GM18520 (cell line): Measurements from ENCODE around the gene KRTAP24-1.

ENCODE experiments used
- ATAC-seq: cut with Tn5 transposase; IDR thresholded peaks from one replicate; pipeline ENCODE4 v1.9.1; 2021; ENCODE audit not compliant: unreplicated experiment

Gene KRTAP24-1, protein sequence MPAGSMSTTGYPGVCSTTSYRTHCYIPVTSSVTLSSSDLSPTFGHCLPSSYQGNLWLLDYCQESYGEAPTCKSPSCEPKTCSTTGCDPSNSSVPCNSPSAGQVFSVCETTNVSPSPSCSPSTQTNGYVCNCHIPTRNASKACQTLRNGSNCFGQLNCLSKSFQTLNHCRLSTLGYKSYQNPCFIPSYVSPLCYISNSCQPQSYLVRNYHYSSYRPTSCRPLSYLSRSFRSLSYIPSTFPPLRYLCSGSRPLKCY

DNA sequence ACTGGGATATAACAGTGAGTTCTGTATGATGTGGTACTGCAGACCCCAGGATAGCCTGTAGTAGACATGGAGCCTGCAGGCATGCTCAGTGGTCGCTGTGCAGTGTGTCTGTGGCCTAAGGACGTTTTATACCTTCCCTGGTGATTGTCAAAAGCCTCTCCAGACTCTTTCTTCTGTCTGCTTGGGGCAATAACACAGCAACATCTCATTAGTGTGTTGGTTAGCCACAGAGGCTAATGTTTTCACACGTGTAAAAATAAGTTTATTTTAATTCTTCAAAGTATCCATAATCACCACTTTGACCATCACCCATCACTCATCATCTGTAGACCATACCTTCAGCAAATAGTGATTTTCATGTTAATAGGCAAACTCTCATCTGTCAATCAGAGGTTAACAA is at the start of gene KRTAP24-1:
KRTAP24-1 (minus strand) TSS at position 101 of the 400 bp plus-strand sequence; CDS start at position 83, 18 bp downstream.
- ATAC-seq: no peak

DNA sequence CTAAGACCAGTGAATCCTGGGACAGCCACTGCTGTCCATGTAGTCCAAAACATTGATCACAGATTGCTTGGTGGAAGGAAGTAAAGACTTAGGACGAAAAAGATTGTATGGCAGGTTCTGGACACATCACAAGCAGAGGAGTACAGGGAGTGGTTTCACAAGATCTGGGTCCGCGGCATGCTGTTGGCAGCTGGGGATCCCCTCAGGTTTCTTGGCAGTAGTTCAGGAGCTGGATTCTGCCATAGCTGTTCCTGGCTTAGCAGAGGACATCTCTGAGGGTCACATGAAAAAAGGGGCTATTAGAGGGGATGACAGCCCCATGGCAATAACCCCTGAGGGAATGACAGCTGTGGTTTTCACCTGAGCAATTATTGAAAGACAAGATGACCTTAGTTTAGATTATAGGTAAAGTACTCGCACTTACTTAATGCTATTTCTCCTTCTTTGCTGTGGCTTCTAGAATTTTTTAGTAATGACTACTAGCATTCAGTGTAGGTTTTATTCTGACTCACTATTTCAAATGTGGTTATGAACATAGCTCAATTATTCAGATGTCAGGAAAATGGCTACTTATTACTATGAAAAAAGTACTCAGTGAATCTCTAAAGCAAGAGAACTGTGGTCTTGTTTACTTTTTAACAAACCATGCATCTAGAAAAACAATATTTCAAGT is 46.6 kb upstream of the KRTAP24-1 start:
- ATAC-seq: no peak

DNA sequence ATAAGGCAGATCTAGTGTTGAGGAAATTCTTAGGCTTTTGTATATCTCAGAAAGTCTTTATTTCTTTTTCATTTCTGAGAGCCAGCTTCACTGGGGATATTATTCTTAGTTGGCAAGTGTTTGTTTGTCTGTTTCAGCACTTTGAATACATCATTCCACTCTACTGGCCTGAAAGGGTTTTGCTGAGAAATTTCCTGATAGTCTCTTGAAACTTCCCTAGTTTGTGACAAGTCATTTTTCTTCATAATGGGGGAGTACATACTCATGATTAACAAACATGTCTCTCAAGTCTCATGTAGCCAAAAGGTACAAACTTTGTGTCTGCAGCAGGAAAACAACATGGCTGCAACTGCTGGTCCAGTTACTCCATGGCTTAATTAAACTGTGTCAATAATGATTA is 43.6 kb upstream of the KRTAP24-1 start:
- ATAC-seq: no peak

DNA sequence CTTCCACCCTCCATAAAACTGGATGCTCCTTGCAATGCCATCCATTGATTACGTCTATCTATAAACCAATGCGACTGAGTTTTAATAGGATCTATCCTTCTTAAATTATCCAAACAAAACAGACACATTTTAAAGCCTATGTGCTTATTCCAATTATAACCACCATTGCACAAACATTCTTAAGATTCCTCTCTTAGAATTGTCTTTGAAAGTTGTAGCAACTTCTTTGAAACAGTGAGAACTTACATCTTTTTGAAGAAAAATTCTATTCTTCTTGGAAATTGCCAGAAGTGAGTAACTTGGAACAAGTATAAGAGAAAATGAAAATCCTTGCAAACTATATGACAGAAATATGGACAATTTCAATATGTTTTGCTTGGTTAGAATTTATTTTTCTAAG is 37.5 kb upstream of the KRTAP24-1 start, which contains the start of gene KRTAP26-1:
KRTAP26-1 (minus strand) TSS at position 101 of the 400 bp plus-strand sequence. CDS start 280 bp downstream, outside the sequence.
- no peak for ATAC-seq

DNA sequence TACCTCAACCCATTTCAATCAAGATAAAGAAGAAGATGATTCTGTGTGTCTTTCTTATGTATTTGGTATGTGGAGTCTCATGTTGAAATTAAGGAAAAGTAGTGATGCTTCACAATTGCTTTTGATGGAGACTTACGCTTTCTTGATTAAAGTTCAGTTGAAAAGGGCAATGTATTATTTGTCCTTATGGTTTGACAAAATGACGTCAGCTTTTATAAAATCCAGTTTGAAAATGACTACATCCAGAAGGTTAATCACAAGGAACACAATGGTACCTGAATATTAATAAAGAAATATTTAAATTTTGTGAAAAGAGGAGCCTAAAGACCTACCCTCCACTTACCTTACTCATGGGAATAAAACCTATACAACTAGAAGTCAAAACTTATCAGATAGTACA is 33.0 kb upstream of the KRTAP24-1 start:
- no peak for ATAC-seq

DNA sequence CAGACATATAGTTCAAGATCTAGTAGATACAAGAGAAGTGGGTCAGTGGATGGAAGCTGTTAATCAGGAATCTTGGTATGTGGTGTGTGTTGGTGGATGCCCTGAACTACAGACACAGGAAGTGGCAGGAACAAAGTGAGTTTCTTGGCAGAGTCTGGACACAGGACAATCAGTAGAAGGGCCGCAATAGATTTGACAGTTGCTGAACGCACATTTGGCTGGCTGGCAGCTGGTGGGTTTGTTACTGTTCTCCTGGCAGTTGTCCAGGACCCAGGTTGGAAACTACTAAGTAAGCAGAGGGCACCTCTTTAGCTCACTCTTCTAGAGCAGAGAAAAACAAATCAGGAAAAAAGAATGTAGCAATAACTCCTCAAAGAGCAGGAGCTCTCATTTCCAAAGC is 24.1 kb upstream of the KRTAP24-1 start:
- ATAC-seq: no peak

DNA sequence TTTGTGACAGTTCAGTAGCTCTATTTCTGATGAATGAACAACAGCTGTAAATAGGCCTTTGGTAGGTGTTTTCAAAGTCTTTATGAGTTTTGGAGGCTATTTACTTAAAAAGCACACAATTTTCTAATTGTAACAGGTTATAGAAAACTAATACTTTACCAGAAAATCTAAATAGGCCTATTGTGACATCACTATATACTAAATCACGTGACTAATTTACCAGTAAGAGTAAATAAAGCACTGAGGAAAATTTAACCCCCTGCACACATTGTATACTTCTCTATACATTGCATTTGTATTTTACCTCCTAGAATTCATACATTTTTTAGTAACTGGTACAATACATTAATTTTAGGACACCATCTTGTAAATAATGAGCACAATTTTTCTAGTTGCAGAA is 22.4 kb upstream of the KRTAP24-1 start:
- ATAC-seq: no peak

DNA sequence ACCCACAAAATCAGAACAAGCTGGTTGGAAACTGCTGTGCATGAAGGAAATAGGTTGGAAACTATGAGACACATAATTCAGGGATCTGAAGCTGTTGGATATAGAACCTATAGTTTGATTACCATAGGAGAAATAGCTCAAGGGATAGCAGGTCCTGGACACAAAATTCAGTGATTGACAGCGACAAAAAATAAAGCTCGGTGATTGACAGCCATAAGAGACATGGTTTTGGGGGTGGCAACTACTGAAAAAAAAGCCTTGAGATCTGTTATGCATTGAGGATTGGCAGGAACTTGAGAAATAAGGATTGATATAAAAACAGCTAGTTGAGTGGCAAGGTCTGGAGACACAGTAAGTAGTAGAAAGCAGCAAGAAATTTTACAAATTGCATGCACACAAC is 6.5 kb upstream of the KRTAP24-1 start, which contains the start of gene KRTAP25-1:
KRTAP25-1 (minus strand) TSS at position 300 of the 400 bp plus-strand sequence; CDS start at position 276, 24 bp downstream.
- ATAC-seq: no peak

DNA sequence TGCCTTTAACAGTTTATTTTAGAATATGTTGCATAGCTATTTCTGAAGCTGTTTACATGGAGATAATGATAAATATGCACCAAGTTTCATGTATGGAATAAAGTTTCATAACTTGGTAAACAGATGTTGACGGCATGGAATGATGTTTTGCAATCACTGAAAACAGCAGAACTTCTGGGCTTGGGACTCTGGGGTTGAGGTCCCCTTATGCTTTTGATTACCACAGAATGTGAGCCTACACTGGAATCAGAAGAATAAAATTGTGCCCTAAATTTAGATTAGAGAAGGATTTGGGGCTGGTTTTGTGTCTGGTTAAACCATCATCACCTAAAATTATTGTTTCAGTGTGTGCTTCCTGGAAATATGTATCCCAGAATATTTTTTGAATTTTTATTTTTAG is 11.1 kb downstream of the KRTAP24-1 start:
- ATAC-seq: no peak

DNA sequence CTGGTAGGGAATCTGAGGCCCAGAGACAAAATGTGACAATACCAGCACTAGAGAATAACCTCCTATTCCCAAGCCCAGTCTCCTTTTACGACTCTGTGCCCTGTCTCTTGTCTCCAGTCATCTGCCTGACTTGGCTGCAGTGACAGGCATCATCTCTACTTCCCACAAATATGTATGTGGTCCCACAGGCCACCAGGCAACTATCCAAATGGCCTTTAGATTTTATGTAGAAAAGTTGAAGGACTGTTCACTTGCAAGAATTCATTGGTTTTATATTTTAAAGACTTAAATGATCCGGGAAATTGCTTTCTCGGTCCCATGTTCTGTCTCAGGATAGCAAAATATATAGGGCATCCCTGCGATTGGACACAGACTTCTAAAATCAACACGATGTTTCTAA is 11.6 kb downstream of the KRTAP24-1 start:
- ATAC-seq: no peak

DNA sequence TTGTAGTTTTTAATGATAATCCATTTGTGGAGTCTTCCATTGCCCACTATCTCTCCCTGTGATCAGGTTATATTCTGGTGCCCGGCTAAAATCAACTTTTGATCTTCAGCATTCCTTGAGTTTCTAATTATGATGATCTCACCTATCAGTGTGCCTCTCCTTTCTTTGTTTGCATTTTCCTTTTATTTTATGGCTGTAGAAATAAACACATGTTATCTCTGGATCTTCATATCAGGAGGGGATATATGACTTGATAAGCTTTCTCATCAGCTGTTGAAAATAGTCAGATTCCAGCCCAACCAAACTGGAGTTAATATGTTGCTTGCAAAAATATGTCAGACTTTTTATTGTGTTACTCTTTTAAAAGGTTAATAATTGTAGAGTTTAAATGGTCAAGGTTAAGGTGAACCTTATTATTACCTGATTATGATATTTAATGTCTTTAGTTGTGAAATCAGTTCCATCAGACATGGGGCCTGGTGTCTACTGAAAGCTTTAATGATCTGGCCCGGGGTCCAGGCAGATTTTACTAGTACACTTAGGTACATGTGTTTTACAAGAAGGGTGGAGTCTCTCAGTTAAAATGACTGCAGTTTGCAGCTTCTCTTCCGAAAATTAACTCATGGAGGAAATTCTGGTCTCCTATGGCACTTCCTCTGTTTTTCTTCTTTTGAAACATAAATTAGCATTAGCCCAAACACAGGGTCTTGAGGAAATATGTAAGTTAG is 12.8 kb downstream of the KRTAP24-1 start:
- no peak for ATAC-seq

DNA sequence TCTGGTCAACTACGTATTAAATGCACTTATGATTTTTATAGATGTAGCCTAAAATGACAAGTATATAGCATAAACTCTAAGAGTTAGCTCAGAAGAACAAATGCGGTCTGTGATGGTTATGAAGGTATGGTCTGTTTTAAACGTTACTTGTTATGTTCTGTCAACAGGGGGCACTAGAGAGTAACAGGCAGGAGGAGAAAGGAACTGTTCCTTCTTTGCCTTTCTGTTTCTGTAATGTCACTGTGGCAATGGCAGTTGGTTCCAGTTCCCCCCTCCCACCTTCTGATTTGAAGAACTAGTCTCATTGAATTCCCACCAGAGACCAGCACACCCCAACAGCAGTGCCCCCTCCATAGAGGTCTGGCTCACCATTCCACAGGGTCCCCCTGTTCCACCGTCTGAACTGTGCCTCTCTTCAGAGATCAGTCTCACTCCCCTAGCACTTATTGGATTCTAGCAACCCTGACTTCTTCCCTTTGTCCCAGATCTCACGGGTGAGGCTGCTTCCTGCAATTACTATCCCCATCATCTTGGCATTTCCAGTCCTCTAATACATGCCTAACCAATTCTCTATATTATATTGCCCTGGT is 14.0 kb downstream of the KRTAP24-1 start:
- ATAC-seq: no peak

DNA sequence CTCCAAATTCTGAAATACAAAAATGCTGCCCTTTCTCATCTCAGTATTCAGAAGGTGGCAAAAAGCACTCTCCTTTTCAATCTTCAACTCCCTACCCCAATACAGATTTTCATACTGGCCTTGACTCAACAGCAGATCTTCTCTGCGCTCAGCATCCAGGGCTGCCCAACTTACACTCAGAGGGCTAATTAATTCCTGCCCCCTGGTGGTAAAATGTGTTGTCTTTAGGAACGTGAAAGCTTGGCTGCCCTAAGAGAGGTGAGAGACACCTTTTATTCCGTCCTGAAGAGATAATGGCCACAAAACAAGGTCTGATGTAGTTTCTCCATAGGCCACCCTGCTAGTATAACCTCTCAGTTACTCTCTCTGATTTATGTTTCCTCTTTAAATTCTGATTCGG is 25.0 kb downstream of the KRTAP24-1 start:
- ATAC-seq: no peak

DNA sequence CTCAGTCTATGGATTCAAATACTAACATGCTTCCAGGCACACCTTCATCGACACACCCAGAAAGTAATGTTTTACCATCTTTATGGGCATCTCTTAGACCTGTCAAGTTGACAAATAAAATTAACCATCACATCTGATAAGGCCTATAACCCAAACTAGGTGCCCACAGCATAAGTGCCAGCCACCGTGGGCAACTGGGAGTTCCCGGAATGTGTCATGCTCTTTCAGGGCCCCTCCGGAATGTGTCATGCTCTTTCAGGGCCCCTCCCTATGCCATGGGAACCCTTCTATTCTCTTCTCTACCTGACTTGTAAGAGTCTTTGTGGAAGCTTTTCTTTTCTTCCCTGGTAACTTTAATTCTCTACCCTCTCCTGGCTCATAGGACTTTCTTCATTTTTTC is 26.6 kb downstream of the KRTAP24-1 start:
- no peak for ATAC-seq

DNA sequence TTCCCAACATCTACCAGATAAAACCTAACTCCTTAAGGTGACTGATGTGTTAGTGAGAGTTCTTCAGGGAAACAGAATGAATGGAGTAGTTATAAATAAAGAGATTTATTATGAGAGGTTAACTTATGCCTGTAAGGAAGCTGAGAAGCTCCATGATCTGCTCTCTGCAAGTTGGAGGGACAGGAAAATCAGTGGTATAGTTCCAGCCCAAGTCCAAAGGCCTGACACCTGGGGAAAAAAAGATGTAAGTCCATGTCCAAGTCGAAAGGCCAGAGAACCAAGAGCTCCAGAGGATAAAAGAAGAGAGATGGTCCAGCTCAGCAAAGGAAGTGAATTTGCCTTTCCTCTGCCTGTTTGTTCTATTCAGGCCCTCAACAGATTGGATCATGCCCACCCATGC is 27.1 kb downstream of the KRTAP24-1 start:
- no peak for ATAC-seq

DNA sequence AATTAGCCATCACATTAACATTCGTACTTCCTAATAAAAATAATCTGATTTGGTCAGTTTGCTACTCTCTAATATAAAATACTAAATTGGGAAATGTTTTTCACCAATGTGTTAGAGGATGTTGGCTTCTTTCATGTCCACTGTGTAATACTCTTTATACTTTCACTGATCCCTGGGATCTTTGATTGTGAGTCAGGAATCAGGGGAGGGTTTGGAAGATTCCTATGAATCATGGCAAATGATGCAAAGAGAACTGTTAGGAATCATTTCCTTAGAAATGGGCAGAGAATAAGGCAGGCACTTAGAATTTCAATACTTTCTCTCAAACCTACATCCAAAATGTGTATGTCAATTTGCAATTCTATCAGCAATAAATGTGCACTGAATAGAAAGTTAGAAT is 31.0 kb downstream of the KRTAP24-1 start:
- ATAC-seq: no peak

DNA sequence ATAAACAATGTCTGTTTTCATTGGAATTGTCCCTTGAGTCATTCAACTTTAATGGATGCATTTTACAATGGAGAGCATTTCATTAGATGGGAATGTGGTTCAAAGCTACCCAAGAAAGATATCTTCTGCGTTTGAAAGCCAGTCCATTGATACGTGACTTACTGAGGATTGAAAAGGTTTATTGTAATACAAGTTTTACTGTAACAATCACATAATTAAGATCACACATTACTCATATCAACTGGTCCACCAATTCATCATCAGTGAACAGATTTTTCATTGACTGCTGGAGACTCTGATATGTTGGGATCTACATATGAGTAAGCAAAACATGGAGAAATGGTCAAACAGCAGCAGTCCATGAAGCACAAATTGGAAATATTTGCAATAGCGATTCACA is 32.8 kb downstream of the KRTAP24-1 start:
- no peak for ATAC-seq

DNA sequence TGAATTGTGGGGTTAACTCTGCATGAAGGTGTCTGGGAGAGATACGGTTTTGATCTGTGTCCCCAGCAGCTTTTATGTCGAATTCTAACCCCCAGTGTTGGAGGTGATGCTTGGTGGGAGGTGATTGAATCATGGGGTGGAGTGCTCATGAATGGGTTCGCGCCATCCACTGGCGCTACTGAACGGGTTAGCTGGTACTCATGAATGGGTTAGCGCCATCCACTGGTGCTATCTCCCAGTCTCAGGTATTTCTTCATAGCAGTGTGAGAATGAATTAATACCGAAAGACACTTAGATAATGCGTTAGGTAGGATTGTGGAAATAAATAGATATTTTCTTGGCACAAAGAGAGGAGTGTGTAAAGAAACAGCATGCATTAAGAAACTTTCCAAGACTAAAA is 33.9 kb downstream of the KRTAP24-1 start:
- no peak for ATAC-seq

DNA sequence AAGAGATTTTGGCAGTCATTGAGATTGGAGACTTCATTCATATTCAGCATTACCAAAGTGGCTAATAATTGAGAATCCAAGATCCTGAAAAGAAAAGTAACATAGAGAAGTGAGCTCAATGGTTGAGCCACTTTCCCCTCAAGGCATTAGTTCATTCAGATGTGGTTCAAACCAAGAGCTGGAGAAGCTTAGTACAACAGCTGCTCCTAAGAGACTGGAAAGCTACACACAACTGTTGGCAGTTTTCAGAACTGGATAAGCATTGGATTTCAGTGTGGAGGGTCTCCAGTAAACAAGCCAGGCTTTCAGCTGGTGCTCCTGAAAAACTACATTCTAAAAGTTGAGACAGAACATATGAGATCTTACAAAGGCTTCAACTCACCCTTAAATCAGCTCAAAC is 37.7 kb downstream of the KRTAP24-1 start:
- no peak for ATAC-seq

DNA sequence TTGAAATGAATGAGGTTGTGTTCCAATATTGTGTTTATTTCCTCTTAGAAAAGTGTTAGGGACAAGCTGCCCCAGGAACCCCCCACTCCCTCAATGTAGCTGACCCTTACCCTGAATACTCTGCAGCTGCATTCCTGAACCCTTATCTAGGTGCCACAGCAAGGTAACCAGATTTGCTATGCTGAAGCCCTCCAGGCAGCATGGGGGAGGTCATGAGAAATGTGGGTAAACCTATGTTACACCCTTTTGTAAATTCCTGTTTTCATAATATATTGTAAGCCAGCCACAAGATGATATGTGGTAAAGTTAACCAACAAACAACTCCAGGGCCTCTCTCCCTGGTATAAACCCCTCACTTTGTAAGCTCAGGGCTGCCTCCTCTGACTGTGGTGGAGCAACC is 39.1 kb downstream of the KRTAP24-1 start:
- no peak for ATAC-seq

DNA sequence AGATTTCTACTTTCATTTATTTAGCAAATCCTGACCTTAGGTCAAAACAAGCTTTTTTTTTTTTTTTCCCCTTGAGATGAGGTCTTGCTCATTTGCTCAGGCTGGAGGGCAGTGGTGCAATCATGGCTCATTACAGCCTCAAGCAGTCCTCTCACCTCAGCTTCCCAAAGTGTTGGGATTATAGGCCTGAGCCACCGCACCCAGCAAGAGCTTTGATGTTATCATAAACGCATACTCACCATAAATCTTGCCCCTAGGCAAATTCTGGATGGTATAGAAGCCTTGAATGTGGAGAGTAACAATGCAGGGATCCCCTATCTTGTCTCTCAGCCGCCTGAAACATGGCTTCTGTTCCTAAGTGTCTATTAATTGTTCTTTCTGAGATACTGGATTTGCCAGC is 42.1 kb downstream of the KRTAP24-1 start:
- ATAC-seq: no peak

DNA sequence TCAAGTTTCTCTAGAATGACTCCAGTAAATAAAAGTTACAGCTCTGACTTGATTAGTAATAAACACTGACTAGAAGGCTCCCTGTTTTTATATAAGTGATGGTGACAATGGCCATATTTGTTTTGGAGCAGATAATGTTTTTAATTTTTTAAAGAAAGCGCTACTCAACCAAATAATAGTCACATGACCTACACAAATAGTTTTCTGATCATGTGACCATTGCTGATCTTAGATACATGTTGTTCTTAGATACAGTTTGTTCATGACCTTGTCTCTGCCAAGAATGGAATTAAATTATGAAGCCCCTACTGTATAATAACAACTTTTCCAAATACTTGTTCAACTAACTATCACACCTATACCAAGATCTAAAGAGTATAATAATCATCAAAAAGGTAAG is 44.6 kb downstream of the KRTAP24-1 start:
- ATAC-seq: no peak
